ENCODE results near the gene LARP1B.

GRCh38 chr4:128186623-128187022, 125.5 kb downstream of the LARP1B start:
- TF ChIP-seq ZNF23 (CRISPR knock-in tag; IDR thresholded peaks at IDR 0.05) (no peak), RFX1 (IDR thresholded peaks at IDR 0.05) (no peak), ZNF232 (CRISPR knock-in tag; IDR thresholded peaks at IDR 0.05) (no peak), EZH2 (IDR thresholded peaks at IDR 0.05; ENCODE audit: borderline replicate concordance, low read depth, low read length) (no peak), GABPA (tag; conservative IDR thresholded peaks at IDR 0.05; ENCODE audit: low read depth) (no peak), UBTF (IDR thresholded peaks at IDR 0.05; ENCODE audit: borderline replicate concordance in 1 of 2, low read depth in 2 of 2, low read length in 2 of 2) (no peak), TBP (optimal IDR thresholded peaks at IDR 0.05; ENCODE audit: low read depth, low read length) (no peak)
- TF ChIP-seq, protein P1, sequence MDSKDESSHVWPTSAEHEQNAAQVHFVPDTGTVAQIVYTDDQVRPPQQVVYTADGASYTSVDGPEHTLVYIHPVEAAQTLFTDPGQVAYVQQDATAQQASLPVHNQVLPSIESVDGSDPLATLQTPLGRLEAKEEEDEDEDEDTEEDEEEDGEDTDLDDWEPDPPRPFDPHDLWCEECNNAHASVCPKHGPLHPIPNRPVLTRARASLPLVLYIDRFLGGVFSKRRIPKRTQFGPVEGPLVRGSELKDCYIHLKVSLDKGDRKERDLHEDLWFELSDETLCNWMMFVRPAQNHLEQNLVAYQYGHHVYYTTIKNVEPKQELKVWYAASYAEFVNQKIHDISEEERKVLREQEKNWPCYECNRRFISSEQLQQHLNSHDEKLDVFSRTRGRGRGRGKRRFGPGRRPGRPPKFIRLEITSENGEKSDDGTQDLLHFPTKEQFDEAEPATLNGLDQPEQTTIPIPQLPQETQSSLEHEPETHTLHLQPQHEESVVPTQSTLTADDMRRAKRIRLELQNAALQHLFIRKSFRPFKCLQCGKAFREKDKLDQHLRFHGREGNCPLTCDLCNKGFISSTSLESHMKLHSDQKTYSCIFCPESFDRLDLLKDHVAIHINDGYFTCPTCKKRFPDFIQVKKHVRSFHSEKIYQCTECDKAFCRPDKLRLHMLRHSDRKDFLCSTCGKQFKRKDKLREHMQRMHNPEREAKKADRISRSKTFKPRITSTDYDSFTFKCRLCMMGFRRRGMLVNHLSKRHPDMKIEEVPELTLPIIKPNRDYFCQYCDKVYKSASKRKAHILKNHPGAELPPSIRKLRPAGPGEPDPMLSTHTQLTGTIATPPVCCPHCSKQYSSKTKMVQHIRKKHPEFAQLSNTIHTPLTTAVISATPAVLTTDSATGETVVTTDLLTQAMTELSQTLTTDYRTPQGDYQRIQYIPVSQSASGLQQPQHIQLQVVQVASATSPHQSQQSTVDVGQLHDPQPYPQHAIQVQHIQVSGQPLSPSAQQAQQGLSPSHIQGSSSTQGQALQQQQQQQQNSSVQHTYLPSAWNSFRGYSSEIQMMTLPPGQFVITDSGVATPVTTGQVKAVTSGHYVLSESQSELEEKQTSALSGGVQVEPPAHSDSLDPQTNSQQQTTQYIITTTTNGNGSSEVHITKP (IDR thresholded peaks at IDR 0.05; ENCODE audit: partially characterized antibody), result no peak
- TF ChIP-seq, protein P2, sequence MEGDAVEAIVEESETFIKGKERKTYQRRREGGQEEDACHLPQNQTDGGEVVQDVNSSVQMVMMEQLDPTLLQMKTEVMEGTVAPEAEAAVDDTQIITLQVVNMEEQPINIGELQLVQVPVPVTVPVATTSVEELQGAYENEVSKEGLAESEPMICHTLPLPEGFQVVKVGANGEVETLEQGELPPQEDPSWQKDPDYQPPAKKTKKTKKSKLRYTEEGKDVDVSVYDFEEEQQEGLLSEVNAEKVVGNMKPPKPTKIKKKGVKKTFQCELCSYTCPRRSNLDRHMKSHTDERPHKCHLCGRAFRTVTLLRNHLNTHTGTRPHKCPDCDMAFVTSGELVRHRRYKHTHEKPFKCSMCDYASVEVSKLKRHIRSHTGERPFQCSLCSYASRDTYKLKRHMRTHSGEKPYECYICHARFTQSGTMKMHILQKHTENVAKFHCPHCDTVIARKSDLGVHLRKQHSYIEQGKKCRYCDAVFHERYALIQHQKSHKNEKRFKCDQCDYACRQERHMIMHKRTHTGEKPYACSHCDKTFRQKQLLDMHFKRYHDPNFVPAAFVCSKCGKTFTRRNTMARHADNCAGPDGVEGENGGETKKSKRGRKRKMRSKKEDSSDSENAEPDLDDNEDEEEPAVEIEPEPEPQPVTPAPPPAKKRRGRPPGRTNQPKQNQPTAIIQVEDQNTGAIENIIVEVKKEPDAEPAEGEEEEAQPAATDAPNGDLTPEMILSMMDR (IDR thresholded peaks at IDR 0.05 in 2 of 3, conservative IDR thresholded peaks at IDR 0.05 in 1 of 3; ENCODE audit: insufficient read depth in 2 of 3, low read depth in 1 of 3, low read length in 3 of 3), result no peak
- TF ChIP-seq, protein P3, sequence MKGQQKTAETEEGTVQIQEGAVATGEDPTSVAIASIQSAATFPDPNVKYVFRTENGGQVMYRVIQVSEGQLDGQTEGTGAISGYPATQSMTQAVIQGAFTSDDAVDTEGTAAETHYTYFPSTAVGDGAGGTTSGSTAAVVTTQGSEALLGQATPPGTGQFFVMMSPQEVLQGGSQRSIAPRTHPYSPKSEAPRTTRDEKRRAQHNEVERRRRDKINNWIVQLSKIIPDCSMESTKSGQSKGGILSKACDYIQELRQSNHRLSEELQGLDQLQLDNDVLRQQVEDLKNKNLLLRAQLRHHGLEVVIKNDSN (CRISPR knock-in tag; IDR thresholded peaks at IDR 0.05), result no peak
